CD14-positive monocyte (primary cell): ENCODE data around the gene BEGAIN. TPM values are rescaled to one million over a fixed set of nuclear protein-coding genes. Genes with fewer than 3 reads are reported as not detected.

Experiments
- DNase-seq, 3 donors: peaks; one replicate each; pipeline ENCODE4 v3.0.0-alpha.2; 2011 to 2022
- H2AFZ ChIP-seq: 2 replicates; pipeline ENCODE4 v1.6.0; 2012; ENCODE audit warnings: mild to moderate bottlenecking, low read depth, low read length, inconsistent platforms; ENCODE audit not compliant: insufficient read depth, poor library complexity, severe bottlenecking
- H3K27ac ChIP-seq, 2 donors: 1 replicate in 1 of 2; 2 replicates in 1 of 2; pipeline ENCODE4 v1.5.1; 2012 to 2013; ENCODE audit warnings: low read length in 2 of 2, control low read depth in 1 of 2, inconsistent platforms in 1 of 2, low read depth in 1 of 2, mild to moderate bottlenecking in 1 of 2
- H3K27me3 ChIP-seq, 2 donors: one replicate each; pipeline versions ENCODE4 v1.6.0 to v1.6.1; 2011 to 2013; ENCODE audit warnings: low read length in 2 of 2; ENCODE audit not compliant: control insufficient read depth in 2 of 2, insufficient read depth in 2 of 2
- H3K36me3 ChIP-seq, 2 donors: replicated peaks in 1 of 2; 1 replicate in 1 of 2; 2 replicates in 1 of 2; pipeline versions ENCODE4 v1.5.1 to v1.6.1; 2012 to 2013; ENCODE audit warnings: low read length in 2 of 2, control low read depth in 1 of 2, inconsistent platforms in 1 of 2, mild to moderate bottlenecking in 1 of 2; ENCODE audit not compliant: insufficient read depth in 2 of 2, control insufficient read depth in 1 of 2
- H3K4me1 ChIP-seq, 2 donors: 1 replicate in 1 of 2; 2 replicates in 1 of 2; pipeline versions ENCODE4 v1.5.1 to v1.6.1; 2012 to 2013; ENCODE audit warnings: low read length in 2 of 2, control low read depth in 1 of 2, inconsistent platforms in 1 of 2, mild to moderate bottlenecking in 1 of 2, moderate library complexity in 1 of 2; ENCODE audit not compliant: insufficient read depth in 2 of 2, control insufficient read depth in 1 of 2
- H3K4me2 ChIP-seq: replicated peaks from 2 replicates; pipeline ENCODE3; 2012; ENCODE audit warnings: low read length, moderate library complexity, mild to moderate bottlenecking; ENCODE audit not compliant: poor library complexity, severe bottlenecking; ENCODE audit errors: extremely low read depth
- H3K4me3 ChIP-seq, 3 experiments: fragments of 200-600 bp in 1 of 3; sonication (generic) in 1 of 3; replicated peaks in 1 of 3; 1 replicate in 2 of 3; 2 replicates in 1 of 3; pipeline ENCODE4 v1.5.1; 2011 to 2013; ENCODE audit warnings: low read length in 3 of 3, mild to moderate bottlenecking in 3 of 3, control low read depth in 2 of 3, low read depth in 2 of 3, inconsistent platforms in 1 of 3, moderate library complexity in 1 of 3
- H3K79me2 ChIP-seq: 2 replicates; pipeline ENCODE4 v1.6.0; 2012; ENCODE audit warnings: mild to moderate bottlenecking, control low read depth, inconsistent platforms, low read length, moderate library complexity; ENCODE audit not compliant: insufficient read depth
- H3K9ac ChIP-seq: 2 replicates; pipeline ENCODE4 v1.6.0; 2017; ENCODE audit warnings: low read length, mild to moderate bottlenecking; ENCODE audit not compliant: insufficient read depth, poor library complexity, severe bottlenecking
- H3K9me3 ChIP-seq, 2 donors: replicated peaks in 1 of 2; 1 replicate in 1 of 2; 2 replicates in 1 of 2; pipeline versions ENCODE4 v1.5.1 to v1.6.1; 2012 to 2013; ENCODE audit warnings: low read length in 2 of 2, control low read depth in 1 of 2; ENCODE audit not compliant: control insufficient read depth in 1 of 2, insufficient read depth in 1 of 2
- H4K20me1 ChIP-seq: 2 replicates; pipeline ENCODE4 v1.6.0; 2012; ENCODE audit warnings: mild to moderate bottlenecking, low read length, control low read depth, moderate library complexity; ENCODE audit not compliant: insufficient read depth
- H3K27ac Mint-ChIP-seq, 7 donors: one replicate each; pipeline ENCODE4 v1.8.0; 2020; ENCODE audit warnings: mild to moderate bottlenecking in 7 of 7, mixed read lengths in 7 of 7, moderate library complexity in 6 of 7, inconsistent platforms in 2 of 7
- H3K27me3 Mint-ChIP-seq, 3 donors: one replicate each; pipeline ENCODE4 v1.8.0; 2021 to 2022; ENCODE audit warnings: low read depth in 3 of 3, mild to moderate bottlenecking in 3 of 3, mixed read lengths in 3 of 3, moderate library complexity in 3 of 3, inconsistent platforms in 1 of 3
- H3K36me3 Mint-ChIP-seq, 2 donors: one replicate each; pipeline ENCODE4 v1.8.0; 2020; ENCODE audit warnings: mixed read lengths in 2 of 2, inconsistent platforms in 1 of 2, mild to moderate bottlenecking in 1 of 2
- H3K4me1 Mint-ChIP-seq: one replicate; pipeline ENCODE4 v1.8.0; 2020; ENCODE audit warnings: mild to moderate bottlenecking, mixed read lengths
- H3K4me3 Mint-ChIP-seq, 2 donors: one replicate each; pipeline ENCODE4 v1.8.0; 2020; ENCODE audit warnings: mild to moderate bottlenecking in 2 of 2, mixed read lengths in 2 of 2, moderate library complexity in 1 of 2
- H3K9me3 Mint-ChIP-seq, 7 donors: one replicate each; pipeline ENCODE4 v1.8.0; 2020 to 2022; ENCODE audit warnings: mixed read lengths in 7 of 7, mild to moderate bottlenecking in 6 of 7, moderate library complexity in 6 of 7, inconsistent platforms in 2 of 7
- WGBS: methylation state at CpG from one replicate; pipeline ENCODE4 v1.1.5; 2013; ENCODE audit warnings: missing lambda C conversion rate; ENCODE audit not compliant: insufficient coverage; 5-methylcytosine and 5-hydroxymethylcytosine counted together
- intact Hi-C, 2 donors: fragments of 100-400 bp; cut with micrococcal nuclease; formaldehyde crosslinking; loops; one replicate each; pipeline versions ENCODE4 v1.15.0 to v1.15.1; 2023
- polyA plus RNA-seq, 3 donors: library from polyadenylated mRNA; depleted of rRNA in 1 of 3; unstranded in 2 of 3; stranded (reverse) in 1 of 3; fragments of 300-500 nt in 2 of 3; fragments of >200 nt in 1 of 3; fragmentation: Illumina TruSeq in 2 of 3; gene quantifications; 1 replicate in 2 of 3; 2 replicates in 1 of 3; pipeline ENCODE4 v1.2.3, GENCODE V29; 2012 to 2021
- TF ChIP-seq, protein P1 (sequence below): fragments of 200-600 bp; IDR thresholded peaks from one replicate; pipeline ENCODE4 v1.8.0; 2022; ENCODE audit warnings: antibody characterized with exemption, mild to moderate bottlenecking

Gene BEGAIN
- polyA plus RNA-seq, 3 donors, result 0.25 to 0.45 TPM; not detected in 1

DNA sequence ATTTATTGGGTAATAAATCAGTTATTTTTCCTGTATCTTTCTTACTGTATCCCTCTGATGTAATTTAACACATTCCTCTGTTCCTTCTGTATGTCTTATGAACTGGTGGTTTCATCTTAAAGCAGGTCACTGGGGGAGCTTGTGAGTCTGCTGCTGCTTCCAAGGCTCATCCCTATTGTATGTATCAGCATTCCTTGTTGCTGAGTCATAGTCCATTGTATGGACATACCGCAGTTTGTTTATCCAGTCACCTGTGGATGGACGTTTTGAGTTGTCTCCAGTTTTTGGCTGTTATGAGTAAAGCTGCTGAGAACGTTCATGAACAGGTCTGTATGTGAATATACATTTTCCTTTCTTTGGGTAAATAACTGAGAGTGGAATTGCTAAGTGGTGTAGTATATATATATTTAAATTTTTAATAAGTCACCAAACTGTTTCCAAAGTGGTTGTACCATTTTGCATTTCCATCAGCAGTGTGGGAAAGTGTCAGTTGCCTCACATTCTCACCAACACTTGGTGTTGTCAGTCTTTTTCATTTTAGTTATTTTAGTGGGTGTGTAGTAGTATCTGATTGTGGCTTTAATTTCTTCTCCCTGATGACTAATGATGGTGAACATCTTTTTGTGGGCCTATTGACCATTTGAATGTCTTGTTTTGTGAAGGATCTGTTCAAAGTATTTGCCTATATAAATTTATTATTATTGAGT, 82.7 kb downstream of the BEGAIN start:
- Mint-ChIP-seq H3K4me3 (no peak overlapping the region), H3K9me3 (peaks cover 0 to 9% (median 3%) of the 10 kb centered on the region in 7 donors), H3K27me3 (peaks cover 0 to 7% (median 0%) of the 10 kb centered on the region in 3 donors), H3K27ac (no peak overlapping the region), H3K36me3 (peaks cover 2 to 3% of the 10 kb centered on the region in 2 donors), H3K4me1 (peaks cover 2% of the 10 kb centered on the region)
- Histone ChIP-seq H2AFZ (no peak overlapping the region), H3K27me3 (no peaks in the 10 kb centered on the region), H3K4me2 (no peak overlapping the region), H3K4me1 (no peaks in the 10 kb centered on the region), H3K4me3 (no peak overlapping the region), H3K79me2 (no peaks in the 10 kb centered on the region), H3K36me3 (no peaks in the 10 kb centered on the region), H3K9ac (no peak overlapping the region), H3K9me3 (peaks cover 0 to 2% of the 10 kb centered on the region in 2 donors), H3K27ac (no peak overlapping the region), H4K20me1 (peaks cover 6% of the 10 kb centered on the region)
- intact Hi-C loops, result no loop called here
- TF ChIP-seq, protein P1, sequence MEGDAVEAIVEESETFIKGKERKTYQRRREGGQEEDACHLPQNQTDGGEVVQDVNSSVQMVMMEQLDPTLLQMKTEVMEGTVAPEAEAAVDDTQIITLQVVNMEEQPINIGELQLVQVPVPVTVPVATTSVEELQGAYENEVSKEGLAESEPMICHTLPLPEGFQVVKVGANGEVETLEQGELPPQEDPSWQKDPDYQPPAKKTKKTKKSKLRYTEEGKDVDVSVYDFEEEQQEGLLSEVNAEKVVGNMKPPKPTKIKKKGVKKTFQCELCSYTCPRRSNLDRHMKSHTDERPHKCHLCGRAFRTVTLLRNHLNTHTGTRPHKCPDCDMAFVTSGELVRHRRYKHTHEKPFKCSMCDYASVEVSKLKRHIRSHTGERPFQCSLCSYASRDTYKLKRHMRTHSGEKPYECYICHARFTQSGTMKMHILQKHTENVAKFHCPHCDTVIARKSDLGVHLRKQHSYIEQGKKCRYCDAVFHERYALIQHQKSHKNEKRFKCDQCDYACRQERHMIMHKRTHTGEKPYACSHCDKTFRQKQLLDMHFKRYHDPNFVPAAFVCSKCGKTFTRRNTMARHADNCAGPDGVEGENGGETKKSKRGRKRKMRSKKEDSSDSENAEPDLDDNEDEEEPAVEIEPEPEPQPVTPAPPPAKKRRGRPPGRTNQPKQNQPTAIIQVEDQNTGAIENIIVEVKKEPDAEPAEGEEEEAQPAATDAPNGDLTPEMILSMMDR, result no peak
- no CpG with 5 or more reads among the region's 3 CpGs for WGBS
- no peak for DNase-seq

- no peak overlapping the region for H3K4me3 ChIP-seq
- TF ChIP-seq, protein P1, result no peak
- peaks cover 4% of the 10 kb centered on the region for H3K4me1 Mint-ChIP-seq
- intact Hi-C loops, result no loop called here
- H3K27me3 Mint-ChIP-seq, result peaks cover 0 to 7% (median 0%) of the 10 kb centered on the region in 3 donors
- peaks cover 0 to 9% (median 3%) of the 10 kb centered on the region in 7 donors for H3K9me3 Mint-ChIP-seq
- peaks cover 2 to 3% of the 10 kb centered on the region in 2 donors for H3K36me3 Mint-ChIP-seq
- H3K4me1 ChIP-seq, result no peaks in the 10 kb centered on the region
- 100% methylated on average over 6 of the region's 7 CpGs for WGBS
- H3K9ac ChIP-seq, result no peak overlapping the region
- peaks cover 0 to 2% of the 10 kb centered on the region in 2 donors for H3K9me3 ChIP-seq
- no peak overlapping the region for H3K4me2 ChIP-seq
- H3K27ac Mint-ChIP-seq, result no peak overlapping the region
- no peak overlapping the region for H3K27ac ChIP-seq
- DNase-seq, result no peak
- no peaks in the 10 kb centered on the region for H3K36me3 ChIP-seq
- peaks cover 9% of the 10 kb centered on the region for H4K20me1 ChIP-seq
- H3K27me3 ChIP-seq, result no peaks in the 10 kb centered on the region
- H2AFZ ChIP-seq, result no peak overlapping the region
- H3K4me3 Mint-ChIP-seq, result no peak overlapping the region
- H3K79me2 ChIP-seq, result no peaks in the 10 kb centered on the region
Observed at GRCh38 chr14:100503251-100503650, 84.0 kb downstream of the BEGAIN start.
